Spinal cord (tissue), 10 donors: ENCODE data around the gene RASSF5. TPM values are rescaled to one million over a fixed set of nuclear protein-coding genes. Genes with fewer than 3 reads are reported as not detected.

ENCODE experiments used
- DNase-seq, 6 donors: peaks; one replicate each; pipeline versions ENCODE4 v3.0.0 to v3.0.0-alpha.2; 2013 to 2015; ENCODE audit warnings: low spot score in 6 of 6, low read depth in 4 of 6
- H3K27ac ChIP-seq: one replicate; pipeline ENCODE4 v1.5.1; 2013; ENCODE audit warnings: low read depth, low read length, control low read depth
- H3K27me3 ChIP-seq: one replicate; pipeline ENCODE4 v1.6.1; 2013; ENCODE audit warnings: low read length; ENCODE audit not compliant: control insufficient read depth, insufficient read depth
- H3K36me3 ChIP-seq: one replicate; pipeline ENCODE4 v1.6.1; 2013; ENCODE audit warnings: low read length; ENCODE audit not compliant: control insufficient read depth, insufficient read depth
- H3K4me1 ChIP-seq: one replicate; pipeline ENCODE4 v1.6.1; 2013; ENCODE audit warnings: low read length; ENCODE audit not compliant: control insufficient read depth, insufficient read depth
- H3K4me3 ChIP-seq: one replicate; pipeline ENCODE4 v1.5.1; 2013; ENCODE audit warnings: low read depth, low read length, control low read depth
- H3K9me3 ChIP-seq: one replicate; pipeline ENCODE4 v1.6.1; 2013; ENCODE audit warnings: low read length; ENCODE audit not compliant: control insufficient read depth, insufficient read depth
- WGBS: methylation state at CpG from one replicate; pipeline ENCODE4 v1.1.5; 2013; ENCODE audit warnings: missing lambda C conversion rate; ENCODE audit not compliant: insufficient coverage; 5-methylcytosine and 5-hydroxymethylcytosine counted together
- polyA plus RNA-seq, 2 donors: library from polyadenylated mRNA; unstranded; fragments of 120-200 nt; gene quantifications; one replicate each; pipeline ENCODE4 v1.2.1, GENCODE V29; 2013; ENCODE audit not compliant: insufficient read length in 2 of 2
- small RNA-seq: library from RNA; depleted of rRNA; stranded (forward); fragments of <200 nt; gene quantifications from one replicate; pipeline ENCODE3, GENCODE V24; 2014; ENCODE audit warnings: low replicate concordance
- total RNA-seq, 2 donors: library from RNA; depleted of rRNA in 1 of 2; stranded (reverse); fragments of 120-200 nt in 1 of 2; fragments of >200 nt in 1 of 2; gene quantifications; one replicate each; pipeline versions ENCODE4 v1.2.3 to v1.2.4, GENCODE V29; 2013 to 2014
- donor health status: healthy.

RASSF5 gene
- total and polyA plus RNA-seq, 4 donors, result 3.2 to 13.7 (median 9.8) TPM

GRCh38 chr1:206631085-206631509, 123.8 kb downstream of the RASSF5 start:
- Histone ChIP-seq H3K27me3 (no peaks in the 10 kb centered on the region), H3K9me3 (no peaks in the 10 kb centered on the region), H3K36me3 (no peaks in the 10 kb centered on the region), H3K4me1 (peaks cover 16% of the 10 kb centered on the region), H3K27ac (no peak overlapping the region), H3K4me3 (no peak overlapping the region)
- WGBS, result 56% methylated on average over 3 of the region's 4 CpGs
- DNase-seq, result peak in 3 of 6 donors; percentile 45 to 93 (median 75)

GRCh38 chr1:206633708-206634121, 126.4 kb downstream of the RASSF5 start:
- no peaks in the 10 kb centered on the region for H3K9me3 ChIP-seq
- peak in 2 of 6 donors; percentile 26 to 27 for DNase-seq
- 14% methylated on average over 2 of the region's 9 CpGs for WGBS
- H3K4me1 ChIP-seq, result peaks cover 16% of the 10 kb centered on the region
- H3K27ac ChIP-seq, result no peak overlapping the region
- no peaks in the 10 kb centered on the region for H3K36me3 ChIP-seq
- H3K4me3 ChIP-seq, result no peak overlapping the region
- no peaks in the 10 kb centered on the region for H3K27me3 ChIP-seq

GRCh38 chr1:206634365-206635079, 127.2 kb downstream of the RASSF5 start:
- peaks cover 4% of the 10 kb centered on the region for H3K36me3 ChIP-seq

GRCh38 chr1:206635080-206635977, 128.0 kb downstream of the RASSF5 start, which contains the start of gene DYRK3:
Gene DYRK3, plus strand, starts transcription at chr1:206635536. Its CDS starts 168 bp downstream, at chr1:206635704.
- WGBS, result under 1% methylated on average over 68 of the region's 84 CpGs
- peak within 1 kb of the TSS; percentile 59 for H3K4me3 ChIP-seq
- no peaks in the 10 kb centered on the region for H3K27me3 ChIP-seq
- H3K4me1 ChIP-seq, result peaks cover 16% of the 10 kb centered on the region
- DNase-seq, result peak in 5 of 6 donors; percentile 63 to 96 (median 84)
- no peaks in the 10 kb centered on the region for H3K9me3 ChIP-seq
- peaks cover 8% of the 10 kb centered on the region for H3K36me3 ChIP-seq
- H3K27ac ChIP-seq, result peak within 1 kb of the TSS; percentile 73

More at GRCh38 chr1:206634365-206635079, 127.2 kb downstream of the RASSF5 start:
- peak overlapping the region; percentile 73 for H3K27ac ChIP-seq
- peak overlapping the region; percentile 59 for H3K4me3 ChIP-seq
- 6% methylated on average over 20 of the region's 26 CpGs for WGBS
- H3K4me1 ChIP-seq, result peaks cover 16% of the 10 kb centered on the region
- H3K27me3 ChIP-seq, result no peaks in the 10 kb centered on the region
- H3K9me3 ChIP-seq, result no peaks in the 10 kb centered on the region
- peak in 5 of 6 donors; percentile 82 to 97 (median 88) for DNase-seq

- no peak for DNase-seq
- H3K27ac ChIP-seq, result peak overlapping the region; percentile 10
Measured at GRCh38 chr1:206635978-206636345, 128.6 kb downstream of the RASSF5 start.

GRCh38 chr1:206636671-206637070, 129.3 kb downstream of the RASSF5 start:
- H3K4me3 ChIP-seq, result peak overlapping the region; percentile 10
- peaks cover 16% of the 10 kb centered on the region for H3K4me1 ChIP-seq
- H3K27me3 ChIP-seq, result no peaks in the 10 kb centered on the region
- peaks cover 8% of the 10 kb centered on the region for H3K36me3 ChIP-seq
- H3K9me3 ChIP-seq, result no peaks in the 10 kb centered on the region
- DNase-seq, result peak in 2 of 6 donors; percentile 18 to 69
- no CpG with 5 or more reads among the region's 4 CpGs for WGBS
- no peak overlapping the region for H3K27ac ChIP-seq

More at GRCh38 chr1:206635978-206636345, 128.6 kb downstream of the RASSF5 start:
- Histone ChIP-seq H3K36me3 (peaks cover 8% of the 10 kb centered on the region), H3K9me3 (no peaks in the 10 kb centered on the region), H3K27me3 (no peaks in the 10 kb centered on the region), H3K4me3 (peak overlapping the region; percentile 59), H3K4me1 (peaks cover 16% of the 10 kb centered on the region)
- WGBS, result 2% methylated on average over 9 of the region's 14 CpGs

- no peak for DNase-seq
- Histone ChIP-seq H3K27me3 (no peaks in the 10 kb centered on the region), H3K4me1 (peaks cover 16% of the 10 kb centered on the region), H3K4me3 (no peak overlapping the region), H3K36me3 (peaks cover 8% of the 10 kb centered on the region), H3K9me3 (no peaks in the 10 kb centered on the region), H3K27ac (no peak overlapping the region)
Measured at GRCh38 chr1:206637605-206638004, 130.3 kb downstream of the RASSF5 start.

Small RNA genes lying within 50 kb of the gene (small RNA-seq; reads per million reads assigned to genes)
- not detected for gene MIR6769B

Other genes starting within 250 kb of the RASSF5 start
- gene IKBKE, start 37.1 kb upstream of the RASSF5 start, total RNA-seq, result 1 to 10 TPM; 2.2 to 3.3 TPM
- 1 to 10 TPM; 3.9 to 4.4 TPM for gene IKBKE, start 37.1 kb upstream of the RASSF5 start, polyA plus RNA-seq
- gene EIF2D, start 104.9 kb downstream of the RASSF5 start, total RNA-seq, result 10 to 100 TPM; 24.6 to 58.0 TPM
- 10 to 100 TPM; 32.0 to 40.5 TPM for gene EIF2D, start 104.9 kb downstream of the RASSF5 start, polyA plus RNA-seq
- 10 to 100 TPM; 10.2 to 10.9 TPM for gene DYRK3, start 128.0 kb downstream of the RASSF5 start, total RNA-seq
- gene DYRK3, start 128.0 kb downstream of the RASSF5 start, polyA plus RNA-seq, result 1 to 10 TPM; 8.3 to 9.6 TPM
- 10 to 100 TPM; 17.3 to 33.2 TPM for gene MAPKAPK2, start 177.4 kb downstream of the RASSF5 start, total RNA-seq
- 10 to 100 TPM; 37.6 to 42.7 TPM for gene MAPKAPK2, start 177.4 kb downstream of the RASSF5 start, polyA plus RNA-seq